AG20443 (cell line): ENCODE data around the gene PRKCSH.
A peak's percentile ranks its signal among the peaks of the same experiment; 100 is the strongest.

Experiments used
- DNase-seq: peaks from one replicate; pipeline ENCODE4 v3.0.0; 2012; ENCODE audit warnings: low spot score, mixed read lengths

Gene PRKCSH

GRCh38 chr19:11478167-11479089 is 43.0 kb downstream of the PRKCSH start:
- no peak for DNase-seq

GRCh38 chr19:11479090-11479897 is 43.9 kb downstream of the PRKCSH start:
- DNase-seq, result peak; percentile 75

GRCh38 chr19:11479898-11480714 is 44.7 kb downstream of the PRKCSH start:
- no peak for DNase-seq

- no peak for DNase-seq
Measured at GRCh38 chr19:11480715-11481533, 45.5 kb downstream of the PRKCSH start, which contains the start of gene ELAVL3. Gene ELAVL3, minus strand, starts transcription at chr19:11481046. Its CDS starts 438 bp downstream, at chr19:11480608.

- DNase-seq, result peak; percentile 92
Measured at GRCh38 chr19:11481534-11482383, 46.3 kb downstream of the PRKCSH start.

- peak; percentile 97 for DNase-seq
Measured at GRCh38 chr19:11482384-11483050, 47.1 kb downstream of the PRKCSH start.

GRCh38 chr19:11483366-11484111 is 48.1 kb downstream of the PRKCSH start:
- DNase-seq, result no peak

- no peak for DNase-seq
Measured at GRCh38 chr19:11485245-11485837, 49.9 kb downstream of the PRKCSH start.

GRCh38 chr19:11486661-11487503 is 51.4 kb downstream of the PRKCSH start:
- DNase-seq, result no peak

- DNase-seq, result no peak
Measured at GRCh38 chr19:11489378-11489777, 53.9 kb downstream of the PRKCSH start.

GRCh38 chr19:11494634-11495285 is 59.3 kb downstream of the PRKCSH start:
- DNase-seq, result no peak

- no peak for DNase-seq
Measured at GRCh38 chr19:11495481-11495880, 60.0 kb downstream of the PRKCSH start.

GRCh38 chr19:11495885-11496284 is 60.5 kb downstream of the PRKCSH start:
- no peak for DNase-seq

GRCh38 chr19:11496391-11497163 is 61.1 kb downstream of the PRKCSH start:
- DNase-seq, result peak; percentile 89

- DNase-seq, result no peak
Measured at GRCh38 chr19:11499220-11499726, 63.8 kb downstream of the PRKCSH start.

GRCh38 chr19:11499890-11500420 is 64.5 kb downstream of the PRKCSH start:
- DNase-seq, result no peak
